Uterus (tissue), 4 donors: Measurements from ENCODE around the gene LPP. TPM values are rescaled to one million over a fixed set of nuclear protein-coding genes. Genes with fewer than 3 reads are reported as not detected.

ENCODE experiments used
- DNase-seq, 2 donors: peaks; one replicate each; pipeline ENCODE4 v3.0.0-alpha.2; 2019 to 2020
- H3K27ac ChIP-seq, 2 donors: fragments of 200-600 bp; sonication (generic); 1 replicate in 1 of 2; 2 replicates in 1 of 2; pipeline ENCODE4 v1.5.1; 2016 to 2018
- H3K27me3 ChIP-seq, 2 donors: fragments of 200-600 bp; sonication (generic); one replicate each; pipeline ENCODE4 v1.5.1; 2018 to 2019; ENCODE audit warnings: control low read depth in 1 of 2
- H3K36me3 ChIP-seq, 2 donors: fragments of 200-600 bp; sonication (generic); one replicate each; pipeline ENCODE4 v1.5.1; 2019; ENCODE audit warnings: control low read depth in 1 of 2
- H3K4me1 ChIP-seq, 2 donors: fragments of 200-600 bp; sonication (generic); one replicate each; pipeline ENCODE4 v1.5.1; 2018 to 2019; ENCODE audit warnings: control low read depth in 1 of 2
- H3K4me3 ChIP-seq, 2 donors: fragments of 200-600 bp; sonication (generic); 1 replicate in 1 of 2; 2 replicates in 1 of 2; pipeline ENCODE4 v1.5.1; 2018 to 2019; ENCODE audit warnings: mild to moderate bottlenecking in 1 of 2
- H3K9me3 ChIP-seq, 2 donors: fragments of 200-600 bp; sonication (generic); one replicate each; pipeline ENCODE4 v1.5.1; 2019; ENCODE audit warnings: control low read depth in 1 of 2
- CTCF ChIP-seq, 4 experiments: fragments of 200-600 bp in 2 of 4; fragments of 450-650 bp in 2 of 4; sonication (generic) in 2 of 4; IDR thresholded peaks; one replicate each; pipeline ENCODE4 v1.5.1; 2016 to 2019; ENCODE audit warnings: antibody characterized with exemption in 4 of 4, mild to moderate bottlenecking in 2 of 4, moderate library complexity in 1 of 4
- POLR2A ChIP-seq, 2 donors: fragments of 450-650 bp; IDR thresholded peaks; one replicate each; pipeline ENCODE4 v1.6.1; 2016; ENCODE audit warnings: antibody characterized with exemption in 2 of 2, mild to moderate bottlenecking in 1 of 2, moderate library complexity in 1 of 2
- intact Hi-C: fragments of 100-400 bp; cut with DNase I; formaldehyde crosslinking; loops from one replicate; pipeline ENCODE4 v1.15.1; 2023; ENCODE audit warnings: low total_unique reads
- total RNA-seq, 4 donors: library from RNA; depleted of rRNA in 3 of 4; stranded (reverse); fragments of >200 nt in 3 of 4; gene quantifications; one replicate each; pipeline versions ENCODE4 v1.1.0 to v1.2.4, GENCODE V29; 2014 to 2023
- donor health status: DM: yes; HTN: yes; CAD: no.

LPP gene
- total RNA-seq, 4 donors from 2014 or later: 180 to 1,374 (median 712) TPM

GRCh38 chr3:188916934-188917401 lies 763.0 kb downstream of the LPP start:
- Histone ChIP-seq H3K9me3 (no peaks in the 10 kb centered on the region), H3K27ac (no peak overlapping the region), H3K4me1 (no peaks in the 10 kb centered on the region), H3K27me3 (no peaks in the 10 kb centered on the region), H3K36me3 (no peaks in the 10 kb centered on the region), H3K4me3 (no peak overlapping the region)
- no peak for DNase-seq
- TF ChIP-seq CTCF (IDR thresholded peaks at IDR 0.05) (no peak), POLR2A (IDR thresholded peaks at IDR 0.05) (no peak)
- intact Hi-C loops: no loop called here

GRCh38 chr3:188918093-188918492 lies 764.1 kb downstream of the LPP start:
- intact Hi-C loops: no loop called here
- TF ChIP-seq POLR2A (IDR thresholded peaks at IDR 0.05): no peak
- H3K4me1 ChIP-seq: no peaks in the 10 kb centered on the region
- H3K27me3 ChIP-seq: no peaks in the 10 kb centered on the region
- no peak for DNase-seq
- H3K27ac ChIP-seq: no peak overlapping the region
- no peaks in the 10 kb centered on the region for H3K36me3 ChIP-seq
- no peak overlapping the region for H3K4me3 ChIP-seq
- no peaks in the 10 kb centered on the region for H3K9me3 ChIP-seq

- no peak for TF ChIP-seq POLR2A (IDR thresholded peaks at IDR 0.05)
- TF ChIP-seq CTCF (IDR thresholded peaks at IDR 0.05): no peak
- DNase-seq: no peak
- Histone ChIP-seq H3K4me3 (no peak overlapping the region), H3K4me1 (no peaks in the 10 kb centered on the region), H3K27me3 (no peaks in the 10 kb centered on the region), H3K36me3 (no peaks in the 10 kb centered on the region), H3K27ac (no peak overlapping the region), H3K9me3 (no peaks in the 10 kb centered on the region)
- intact Hi-C loops: no loop called here
Observed at GRCh38 chr3:188923671-188924070, 769.7 kb downstream of the LPP start.

GRCh38 chr3:188925376-188925775 lies 771.4 kb downstream of the LPP start:
- intact Hi-C loops: no loop called here
- no peak for DNase-seq
- TF ChIP-seq POLR2A (IDR thresholded peaks at IDR 0.05) (no peak), CTCF (IDR thresholded peaks at IDR 0.05) (no peak)
- no peak overlapping the region for H3K4me3 ChIP-seq
- H3K36me3 ChIP-seq: no peaks in the 10 kb centered on the region
- no peaks in the 10 kb centered on the region for H3K4me1 ChIP-seq
- H3K9me3 ChIP-seq: no peaks in the 10 kb centered on the region
- no peaks in the 10 kb centered on the region for H3K27me3 ChIP-seq
- H3K27ac ChIP-seq: no peak overlapping the region

- H3K4me1 ChIP-seq: no peaks in the 10 kb centered on the region
- no peak for DNase-seq
- no peak overlapping the region for H3K27ac ChIP-seq
- no peaks in the 10 kb centered on the region for H3K27me3 ChIP-seq
- TF ChIP-seq CTCF (IDR thresholded peaks at IDR 0.05) (no peak), POLR2A (IDR thresholded peaks at IDR 0.05) (no peak)
- H3K4me3 ChIP-seq: no peak overlapping the region
- H3K36me3 ChIP-seq: no peaks in the 10 kb centered on the region
- no peaks in the 10 kb centered on the region for H3K9me3 ChIP-seq
- intact Hi-C loops: no loop called here
Observed at GRCh38 chr3:188926111-188926510, 772.2 kb downstream of the LPP start.
